Heart left ventricle (tissue), 16 donors: ENCODE measurements around the gene SARNP. TPM values are rescaled to one million over a fixed set of nuclear protein-coding genes. Genes with fewer than 3 reads are reported as not detected.

Source experiments
- ATAC-seq, 4 donors: fragments of 200-7000 bp; cut with Tn5 transposase; one replicate each; pipeline ENCODE4 v1.9.1; 2020 to 2022; ENCODE audit warnings: moderate library complexity in 4 of 4, mild to moderate bottlenecking in 3 of 4, moderate number of reproducible peaks in 1 of 4
- DNase-seq, 5 donors: peaks; one replicate each; pipeline ENCODE4 v3.0.0-alpha.2; 2020
- H3K27ac ChIP-seq, 12 donors: fragments of 200-600 bp; sonication (generic) in 4 of 12; one replicate each; pipeline versions ENCODE4 v1.5.0 to v1.8.0; 2016 to 2022; ENCODE audit warnings: mild to moderate bottlenecking in 2 of 12
- H3K27me3 ChIP-seq, 9 donors: fragments of 200-600 bp; sonication (generic) in 2 of 9; one replicate each; pipeline versions ENCODE4 v1.5.1 to v1.8.0; 2016 to 2022; ENCODE audit warnings: mild to moderate bottlenecking in 3 of 9
- H3K36me3 ChIP-seq, 9 donors: fragments of 200-600 bp; sonication (generic) in 2 of 9; one replicate each; pipeline versions ENCODE4 v1.5.0 to v1.8.0; 2018 to 2022; ENCODE audit warnings: mild to moderate bottlenecking in 2 of 9
- H3K4me1 ChIP-seq, 12 donors: fragments of 200-600 bp; sonication (generic) in 4 of 12; one replicate each; pipeline versions ENCODE4 v1.5.0 to v1.8.0; 2016 to 2022; ENCODE audit warnings: mild to moderate bottlenecking in 3 of 12
- H3K4me3 ChIP-seq, 12 donors: fragments of 200-600 bp; sonication (generic) in 4 of 12; one replicate each; pipeline versions ENCODE4 v1.5.0 to v1.8.0; 2017 to 2022; ENCODE audit warnings: mild to moderate bottlenecking in 9 of 12, moderate library complexity in 4 of 12
- H3K9me3 ChIP-seq, 12 donors: fragments of 200-600 bp; sonication (generic) in 4 of 12; one replicate each; pipeline versions ENCODE4 v1.5.0 to v1.8.0; 2016 to 2022; ENCODE audit warnings: mild to moderate bottlenecking in 1 of 12
- CTCF ChIP-seq, 12 donors: fragments of 200-600 bp; sonication (generic) in 4 of 12; IDR thresholded peaks; one replicate each; pipeline versions ENCODE4 v1.5.0 to v1.8.0; 2018 to 2022; ENCODE audit warnings: antibody characterized with exemption in 12 of 12, mild to moderate bottlenecking in 5 of 12
- POLR2A ChIP-seq, 2 donors: fragments of 450-650 bp; IDR thresholded peaks; one replicate each; pipeline ENCODE4 v1.6.1; 2017; ENCODE audit warnings: antibody characterized with exemption in 2 of 2, mild to moderate bottlenecking in 2 of 2, moderate library complexity in 2 of 2
- WGBS, 4 donors: extraction: QIAGEN DNeasy Blood & Tissue Kit in 2 of 4; methylation state at CpG; one replicate each; pipeline versions ENCODE4 v1.1.5 to v1.1.7; 2013 to 2018; 5-methylcytosine and 5-hydroxymethylcytosine counted together
- intact Hi-C, 10 donors: fragments of 100-400 bp; cut with DNase I; formaldehyde crosslinking; loops; one replicate each; pipeline versions ENCODE4 v1.11.1 to v1.14.2; 2022
- polyA plus RNA-seq, 2 donors: library from polyadenylated mRNA; stranded (reverse); fragments of 200-250 nt; gene quantifications; one replicate each; pipeline ENCODE4 v1.2.3, GENCODE V29; 2013
- total RNA-seq, 9 donors: library from RNA; depleted of rRNA in 2 of 9; stranded (reverse); fragments of >200 nt in 2 of 9; fragmentation: NEBNext Ultra II Directional in 3 of 9; extraction: Animal tissue kit (Norgen Biotek cat#: 25700) in 3 of 9; gene quantifications; one replicate each; pipeline versions ENCODE4 v1.1.0 to v1.2.4, GENCODE V29; 2016 to 2023
- donor health status: ischemic (EF 13 %, LVEDD 7.1; RV severe dilation, severe dysfunction).
- donor health status: healthy with polysubstance abuse.
- donor health status: DM: no; HTN: yes; CAD: no.
- donor health status: DM: no; HTN: no; CAD: no.
- donor health status: ischemic (EF 25% LVEDD 6.9; RV normal size, moderate dysfunction).
- donor health status: ischemic (EF 25% LVEDD 5.7; RV mildly dilated, moderate dysfunction).
- donor health status: healthy.
- donor health status: DM: yes; HTN: yes; CAD: no.
- donor health status: ischemic (EF 35%, LVEDD 5.7; RV mildly dilated, moderate dysfunction).
- donor health status: nonischemic (EF 11% LVEDD 7.7; RV severe dilation, severe dysfunction).
- donor health status: DM: yes; HTN: yes; CAD: no.
- donor health status: PGD.
- donor health status: ischemic (EF 29% LVEDD 5.4; RV normal size, mild dysfunction).
- donor health status: nonischemic (EF 23%, LVEDD 6.1; RV moderate dilation, normal function).

The SARNP gene
- total and polyA plus RNA-seq, 11 donors = 47.2 to 138 (median 55.9) TPM

- Histone ChIP-seq H3K36me3 (no peaks in the 10 kb centered on the region), H3K4me1 (peaks cover 0 to 47% (median 13%) of the 10 kb centered on the region in 12 donors), H3K27ac (peak overlapping the region in 3 of 12 donors; percentile 11 to 95 (median 95)), H3K27me3 (peaks cover 0 to 4% (median 0%) of the 10 kb centered on the region in 9 donors), H3K4me3 (no peak overlapping the region), H3K9me3 (no peaks in the 10 kb centered on the region)
- intact Hi-C loops = no loop called here
- TF ChIP-seq CTCF (IDR thresholded peaks at IDR 0.05) (no peak), POLR2A (IDR thresholded peaks at IDR 0.05) (no peak)
- WGBS, 4 donors = 76 to 88% (median 84%) methylated on average over 3 of the region's 3 CpGs
- DNase-seq (no peak), ATAC-seq (no peak)
These were observed 33.4 kb upstream of the SARNP start for GRCh38 chr12:55850893-55851292.

- DNase-seq = no peak
- no peak for ATAC-seq
- TF ChIP-seq POLR2A (IDR thresholded peaks at IDR 0.05) (no peak), CTCF (IDR thresholded peaks at IDR 0.05) (no peak)
- H3K4me3 ChIP-seq = no peak overlapping the region
- H3K27ac ChIP-seq = peak overlapping the region in 6 of 12 donors; percentile 11 to 95 (median 70)
- no peaks in the 10 kb centered on the region for H3K9me3 ChIP-seq
- H3K4me1 ChIP-seq = peaks cover 0 to 52% (median 14%) of the 10 kb centered on the region in 12 donors
- peaks cover 0 to 4% (median 0%) of the 10 kb centered on the region in 9 donors for H3K27me3 ChIP-seq
- no peaks in the 10 kb centered on the region for H3K36me3 ChIP-seq
- intact Hi-C loops = no loop called here
- 22 to 51% (median 43%) methylated on average over 1 of the region's 1 CpG for WGBS, 4 donors
These were observed 32.9 kb upstream of the SARNP start for GRCh38 chr12:55850401-55850800.

GRCh38 chr12:55849616-55850343 is 32.3 kb upstream of the SARNP start:
- ATAC-seq (no peak), DNase-seq (no peak)
- peaks cover 0 to 58% (median 14%) of the 10 kb centered on the region in 12 donors for H3K4me1 ChIP-seq
- intact Hi-C loops = loop anchor here in 3 of 10 donors (2.0 to 5.0 kb wide), 3 partner anchors 19 to 78 kb away; partner anchors contain the start of gene PYM1 (in 3 of the 3)
- WGBS, 4 donors = 69 to 78% (median 75%) methylated on average over 7 of the region's 7 CpGs
- no peaks in the 10 kb centered on the region for H3K36me3 ChIP-seq
- H3K27me3 ChIP-seq = peaks cover 0 to 4% (median 0%) of the 10 kb centered on the region in 9 donors
- no peak overlapping the region for H3K4me3 ChIP-seq
- peak overlapping the region in 11 of 12 donors; percentile 11 to 95 (median 88) for H3K27ac ChIP-seq
- TF ChIP-seq POLR2A (IDR thresholded peaks at IDR 0.05) (no peak), CTCF (IDR thresholded peaks at IDR 0.05) (no peak)
- no peaks in the 10 kb centered on the region for H3K9me3 ChIP-seq

- H3K9me3 ChIP-seq = no peaks in the 10 kb centered on the region
- peaks cover 0 to 4% (median 0%) of the 10 kb centered on the region in 9 donors for H3K27me3 ChIP-seq
- DNase-seq = peak; percentile 85 to 96 (median 89)
- whole genome bisulfite sequencing, 4 donors = 29 to 42% (median 34%) methylated on average over 6 of the region's 6 CpGs
- H3K4me1 ChIP-seq = peaks cover 0 to 65% (median 14%) of the 10 kb centered on the region in 12 donors
- TF ChIP-seq CTCF (IDR thresholded peaks at IDR 0.05) (no peak), POLR2A (IDR thresholded peaks at IDR 0.05) (peak in 1 of 2 donors; percentile 65)
- no peaks in the 10 kb centered on the region for H3K36me3 ChIP-seq
- H3K4me3 ChIP-seq = peak overlapping the region in 8 of 12 donors; percentile 23 to 45 (median 32)
- peak; percentile 92 to 98 (median 96) for ATAC-seq
- intact Hi-C loops = loop anchor here in 3 of 10 donors (2.0 to 5.0 kb wide), 3 partner anchors 17 to 80 kb away; partner anchors contain the start of gene PYM1 (in 3 of the 3)
- H3K27ac ChIP-seq = peak overlapping the region; percentile 81 to 96 (median 90)
These were observed 30.2 kb upstream of the SARNP start for GRCh38 chr12:55847603-55848291.
